H1 (cell line): ENCODE results near the gene MYL5. TPM values are rescaled to one million over a fixed set of nuclear protein-coding genes. Genes with fewer than 3 reads are reported as not detected.
A peak's percentile ranks its signal among the peaks of the same experiment; 100 is the strongest.

Experiments used
- CTCF ChIA-PET: fragments of 300-600 bp; sonication (Branson Sonifier 250); formaldehyde crosslinking; loops from one replicate; lab custom pipeline; 2021; ENCODE audit not compliant: partially characterized antibody; lab: Charles Lee
- POLR2A ChIA-PET: fragments of 300-600 bp; sonication (Branson Sonifier 250); formaldehyde crosslinking; loops from one replicate; lab custom pipeline; 2021; ENCODE audit warnings: inconsistent platforms; ENCODE audit not compliant: partially characterized antibody; lab: Charles Lee
- DNase-seq, 2 experiments: peaks; one replicate each; pipeline versions ENCODE4 v3.0.0 to v3.0.0-alpha.2; 2010 to 2022; ENCODE audit warnings: low spot score in 2 of 2, low read depth in 1 of 2, mixed read lengths in 1 of 2
- FAIRE-seq: peaks from 2 replicates; lab custom pipeline; 2011; peaks lifted over from hg19 to GRCh38; lab: Jason Lieb, UNC
- H2AFZ ChIP-seq: 2 replicates; pipeline ENCODE4 v1.8.1; 2012; ENCODE audit warnings: low read length, inconsistent platforms
- H2AK5ac ChIP-seq: 2 replicates; pipeline ENCODE4 v1.6.1; 2013; ENCODE audit warnings: low read depth, low read length
- H2BK120ac ChIP-seq: replicated peaks from 2 replicates; pipeline ENCODE3; 2013; ENCODE audit warnings: low read depth, low read length, inconsistent platforms
- H2BK12ac ChIP-seq: 2 replicates; pipeline ENCODE4 v1.6.1; 2013; ENCODE audit warnings: low read depth, low read length
- H2BK15ac ChIP-seq: 2 replicates; pipeline ENCODE4 v1.6.1; 2013; ENCODE audit warnings: low read length
- H2BK20ac ChIP-seq: 2 replicates; pipeline ENCODE4 v1.6.1; 2013; ENCODE audit warnings: low read length
- H2BK5ac ChIP-seq: 2 replicates; pipeline ENCODE4 v1.6.1; 2013; ENCODE audit warnings: low read depth, low read length
- H3K14ac ChIP-seq: 2 replicates; pipeline ENCODE4 v1.6.1; 2013; ENCODE audit warnings: inconsistent platforms; ENCODE audit not compliant: insufficient read length
- H3K18ac ChIP-seq: 2 replicates; pipeline ENCODE4 v1.6.1; 2013; ENCODE audit warnings: low read length; ENCODE audit errors: extremely low read depth
- H3K23ac ChIP-seq: 2 replicates; pipeline ENCODE4 v1.6.1; 2013; ENCODE audit warnings: inconsistent platforms; ENCODE audit not compliant: insufficient read length
- H3K23me2 ChIP-seq: 2 replicates; pipeline ENCODE4 v1.6.1; 2013; ENCODE audit warnings: low read depth, low read length
- H3K27ac ChIP-seq: 2 replicates; pipeline ENCODE4 v1.6.1; 2011; ENCODE audit warnings: low read depth, low read length, inconsistent platforms
- H3K27me3 ChIP-seq, 4 experiments: replicated peaks in 1 of 4; 1 replicate in 1 of 4; 2 replicates in 3 of 4; pipeline versions ENCODE4 v1.6.1 to v1.8.1; 2011 to 2013; ENCODE audit warnings: low read length in 3 of 4, mild to moderate bottlenecking in 3 of 4, inconsistent platforms in 2 of 4, mixed read lengths in 2 of 4, moderate library complexity in 1 of 4; ENCODE audit not compliant: control insufficient read depth in 3 of 4, insufficient read depth in 3 of 4; ENCODE audit errors: extremely low read depth in 1 of 4
- H3K36me3 ChIP-seq, 4 experiments: 2 replicates each; pipeline versions ENCODE4 v1.6.1 to v1.8.1; 2011 to 2013; ENCODE audit warnings: mild to moderate bottlenecking in 4 of 4, low read length in 3 of 4, moderate library complexity in 2 of 4, control low read depth in 1 of 4, inconsistent platforms in 1 of 4; ENCODE audit not compliant: insufficient read depth in 4 of 4, control insufficient read depth in 2 of 4
- H3K4ac ChIP-seq: replicated peaks from 2 replicates; pipeline ENCODE3; 2013; ENCODE audit warnings: low read length, low read depth, mixed read lengths, inconsistent platforms; ENCODE audit not compliant: insufficient read length
- H3K4me1 ChIP-seq, 4 experiments: replicated peaks in 1 of 4; 1 replicate in 1 of 4; 2 replicates in 3 of 4; pipeline versions ENCODE4 v1.6.1 to v1.8.1; 2011 to 2013; ENCODE audit warnings: low read length in 3 of 4, inconsistent platforms in 2 of 4, mixed read lengths in 1 of 4; ENCODE audit not compliant: insufficient read depth in 4 of 4, control insufficient read depth in 3 of 4
- H3K4me2 ChIP-seq, 2 experiments: 2 replicates each; pipeline versions ENCODE4 v1.6.1 to v1.8.1; 2011 to 2013; ENCODE audit warnings: low read depth in 2 of 2, low read length in 2 of 2, control low read depth in 1 of 2, inconsistent platforms in 1 of 2, mild to moderate bottlenecking in 1 of 2; ENCODE audit not compliant: insufficient read depth in 1 of 2
- H3K4me3 ChIP-seq, 4 experiments: fragments of 200-600, 300-600 bp in 1 of 4; sonication (generic), shearing (Covaris generic), sonication (Bioruptor Twin) in 1 of 4; 2 replicates each; pipeline versions ENCODE4 v1.5.1 to v1.8.1; 2011 to 2016; ENCODE audit warnings: low read length in 4 of 4, low read depth in 3 of 4, control low read depth in 2 of 4, inconsistent platforms in 2 of 4, mild to moderate bottlenecking in 2 of 4, mixed read lengths in 1 of 4, moderate library complexity in 1 of 4; ENCODE audit not compliant: insufficient read depth in 2 of 4; ENCODE audit errors: extremely low read depth in 1 of 4
- H3K56ac ChIP-seq: replicated peaks from 2 replicates; pipeline ENCODE3; 2013; ENCODE audit warnings: low read depth, mild to moderate bottlenecking, mixed read lengths, low read length, inconsistent platforms; ENCODE audit not compliant: insufficient read length
- H3K79me1 ChIP-seq: 2 replicates; pipeline ENCODE4 v1.6.1; 2013; ENCODE audit warnings: low read depth, low read length, control low read depth
- H3K79me2 ChIP-seq, 2 experiments: 2 replicates each; pipeline versions ENCODE4 v1.6.1 to v1.8.1; 2012 to 2013; ENCODE audit warnings: low read length in 2 of 2, mild to moderate bottlenecking in 2 of 2, inconsistent platforms in 1 of 2; ENCODE audit not compliant: insufficient read depth in 2 of 2, control insufficient read depth in 1 of 2
- H3K9ac ChIP-seq, 4 experiments: replicated peaks in 1 of 4; 1 replicate in 1 of 4; 2 replicates in 3 of 4; pipeline versions ENCODE4 v1.6.1 to v1.8.1; 2011 to 2013; ENCODE audit warnings: low read depth in 3 of 4, low read length in 3 of 4, control low read depth in 2 of 4, mild to moderate bottlenecking in 2 of 4, moderate library complexity in 2 of 4, inconsistent platforms in 1 of 4; ENCODE audit errors: extremely low read depth in 1 of 4
- H3K9me3 ChIP-seq, 2 experiments: 2 replicates each; pipeline versions ENCODE4 v1.6.1 to v1.8.1; 2012 to 2013; ENCODE audit warnings: mild to moderate bottlenecking in 2 of 2, moderate library complexity in 2 of 2, control low read depth in 1 of 2, inconsistent platforms in 1 of 2, low read depth in 1 of 2, low read length in 1 of 2, mixed read lengths in 1 of 2; ENCODE audit not compliant: insufficient read depth in 2 of 2
- H4K20me1 ChIP-seq, 2 experiments: replicated peaks in 1 of 2; 2 replicates each; pipeline versions ENCODE3 to v1.8.1; 2011 to 2013; ENCODE audit warnings: inconsistent platforms in 2 of 2, low read length in 2 of 2, mild to moderate bottlenecking in 1 of 2; ENCODE audit not compliant: insufficient read depth in 2 of 2, control insufficient read depth in 1 of 2
- H4K5ac ChIP-seq: 2 replicates; pipeline ENCODE4 v1.6.1; 2013; ENCODE audit warnings: low read length, low read depth, mixed read lengths, inconsistent platforms; ENCODE audit not compliant: insufficient read length
- H4K8ac ChIP-seq: 2 replicates; pipeline ENCODE4 v1.8.0; 2013; ENCODE audit warnings: mild to moderate bottlenecking, moderate library complexity, low read length, inconsistent platforms; ENCODE audit not compliant: insufficient read depth; ENCODE audit errors: extremely low read depth
- H4K91ac ChIP-seq: replicated peaks from 2 replicates; pipeline ENCODE3; 2013; ENCODE audit warnings: low read length, mixed read lengths, inconsistent platforms; ENCODE audit not compliant: insufficient read length
- BACH1 ChIP-seq: IDR thresholded peaks from 2 replicates; pipeline ENCODE4 v1.6.1; 2012; ENCODE audit warnings: low read length, improper control_type of control experiment
- HDAC6 ChIP-seq: IDR thresholded peaks from one replicate; pipeline ENCODE4 v1.7.1; 2012; ENCODE audit warnings: low read depth, mild to moderate bottlenecking, inconsistent platforms, low read length, moderate library complexity
- JUND ChIP-seq: IDR thresholded peaks from 2 replicates; pipeline ENCODE4 v1.6.1; 2011; ENCODE audit warnings: mild to moderate bottlenecking, improper control_type of control experiment, low read length
- KDM5A ChIP-seq: fragments of 200-600 bp; IDR thresholded peaks from 2 replicates; pipeline ENCODE4 v1.7.1; 2012; ENCODE audit warnings: mild to moderate bottlenecking, low read length, inconsistent platforms, mixed read lengths
- RAD21 ChIP-seq, 2 experiments: IDR thresholded peaks in 1 of 2; conservative IDR thresholded peaks in 1 of 2; 2 replicates each; pipeline ENCODE4 v1.6.1; 2011; ENCODE audit warnings: low read depth in 2 of 2, low read length in 2 of 2, improper control_type of control experiment in 1 of 2, inconsistent platforms in 1 of 2, mild to moderate bottlenecking in 1 of 2, moderate library complexity in 1 of 2
- SP4 ChIP-seq: IDR thresholded peaks from 2 replicates; pipeline ENCODE4 v1.6.1; 2012; ENCODE audit warnings: low read length, inconsistent platforms
- WGBS, 2 experiments: shearing (Covaris generic) in 1 of 2; methylation state at CpG; one replicate each; pipeline versions ENCODE4 v1.1.6 to v1.1.7; 2013 to 2015; ENCODE audit warnings: low lambda C conversion rate in 2 of 2, mixed read lengths in 2 of 2, inconsistent platforms in 1 of 2, low coverage in 1 of 2, missing lambda C conversion rate in 1 of 2; ENCODE audit not compliant: insufficient replicate concordance in 2 of 2, insufficient coverage in 1 of 2, insufficient read length in 1 of 2; ENCODE audit errors: extremely low coverage in 1 of 2, missing lambda C conversion rate in 1 of 2; 5-methylcytosine and 5-hydroxymethylcytosine counted together
- polyA plus RNA-seq, 7 experiments: library from polyadenylated mRNA; depleted of rRNA in 3 of 7; stranded (reverse) in 5 of 7; unstranded in 2 of 7; fragments of >200 nt in 5 of 7; fragments of 200-250 nt in 2 of 7; gene quantifications; 1 replicate in 5 of 7; 2 replicates in 1 of 7; 4 replicates in 1 of 7; pipeline versions ENCODE4 v1.2.1 to v1.2.3, GENCODE V29; 2011 to 2013; ENCODE audit warnings: missing spikeins in 2 of 7, mixed read lengths in 2 of 7
- total RNA-seq: library from RNA; stranded (reverse); fragmentation: NEBNext Ultra II Directional; extraction: Animal tissue kit (Norgen Biotek cat#: 25700); gene quantifications from 2 replicates; pipeline ENCODE4 v1.2.1, GENCODE V29; 2021

Gene MYL5
- total and polyA plus RNA-seq, 2 of the 8 experiments (the other 6 are each of a cell fraction or from before 2014, with no cell fraction given) = 5.7 to 6.8 TPM

DNA sequence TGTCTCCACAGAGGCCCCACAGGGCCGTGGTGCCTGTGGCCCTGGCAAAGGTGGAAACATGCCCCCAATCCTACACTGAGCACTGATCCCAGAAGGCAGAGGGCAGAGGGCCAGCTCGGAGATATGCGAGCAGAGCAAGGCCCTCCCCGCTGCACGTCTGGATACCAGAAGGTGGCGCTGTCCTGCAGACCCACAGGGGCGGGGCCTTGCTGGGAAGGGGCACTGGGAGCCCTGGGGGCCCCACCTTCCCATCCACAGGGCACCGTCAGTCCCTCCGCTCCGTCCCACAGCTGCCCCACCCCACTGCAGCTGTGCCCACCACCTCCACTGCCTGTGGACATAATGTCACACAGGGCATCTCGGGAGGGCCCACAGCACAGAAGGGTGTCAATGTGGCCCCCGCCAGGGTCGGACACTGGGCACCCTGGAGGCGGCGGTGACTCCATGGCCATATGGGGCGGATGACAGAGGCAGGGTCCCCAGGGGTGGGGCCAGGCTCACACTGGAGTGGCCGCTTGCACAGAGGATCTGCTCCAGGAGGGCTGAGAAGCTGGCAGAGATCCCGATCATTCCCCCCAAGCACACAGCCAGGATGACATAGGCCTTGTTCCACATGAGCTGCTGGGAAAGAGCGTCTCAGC, 9.8 kb downstream of the MYL5 start:
- no peak overlapping the region for H2BK15ac ChIP-seq
- H2BK20ac ChIP-seq = no peak overlapping the region
- H3K4me3 ChIP-seq = no peak overlapping the region
- no peak overlapping the region for H2AK5ac ChIP-seq
- CTCF ChIA-PET = interaction anchor here (0.6 to 5.7 kb wide), 31 partner anchors 8 to 295 kb away, joined by 3 to 65 read pairs (median 4); partner anchors contain the start of genes ATP5ME and MYL5
- no peaks in the 10 kb centered on the region for H3K9me3 ChIP-seq
- no peak overlapping the region for H4K5ac ChIP-seq
- peaks cover 0 to 25% (median 13%) of the 10 kb centered on the region in 4 experiments; a peak in 6 of 7 replicates for H3K4me1 ChIP-seq
- DNase-seq = peak in 1 of 2 experiments; percentile 91
- H3K79me1 ChIP-seq = no peaks in the 10 kb centered on the region
- no peak for FAIRE-seq
- H3K23ac ChIP-seq = no peak overlapping the region
- 50% methylated on average over 13 of the region's 19 CpGs; no CpG with 5 or more reads in 1 of the 2 experiments for WGBS, 2 experiments
- no peak overlapping the region for H4K8ac ChIP-seq
- H3K79me2 ChIP-seq = no peaks in the 10 kb centered on the region
- H3K14ac ChIP-seq = no peak overlapping the region
- no peak overlapping the region for H4K91ac ChIP-seq
- no peak overlapping the region for H3K56ac ChIP-seq
- H3K36me3 ChIP-seq = no peaks in the 10 kb centered on the region
- peak overlapping the region; percentile 68 for H2BK5ac ChIP-seq
- H2AFZ ChIP-seq = no peak overlapping the region
- no peak overlapping the region for H3K4me2 ChIP-seq
- peak overlapping the region; percentile 23; the same call in 1 of the 2 replicates for H2BK12ac ChIP-seq
- peaks cover 0 to 10% of the 10 kb centered on the region in 2 experiments for H4K20me1 ChIP-seq
- H3K9ac ChIP-seq = peak overlapping the region in 2 of 4 experiments; percentile 26 to 29; a peak in 2 of 7 replicates
- H3K4ac ChIP-seq = no peak overlapping the region
- H3K27ac ChIP-seq = no peak overlapping the region
- no peaks in the 10 kb centered on the region; a peak in 2 of 7 replicates for H3K27me3 ChIP-seq
- H2BK120ac ChIP-seq = no peak overlapping the region
- POLR2A ChIA-PET = interaction anchor here (0.8 to 6.3 kb wide), 11 partner anchors 8 to 108 kb away, joined by 3 to 34 read pairs (median 4); partner anchors contain the start of genes ATP5ME, MYL5 and TMEM271
- peak overlapping the region; percentile 24 for H3K18ac ChIP-seq
- peaks cover 3% of the 10 kb centered on the region; the same call in 1 of the 2 replicates for H3K23me2 ChIP-seq
- peak; percentile 55 to 65 for TF ChIP-seq RAD21 (IDR thresholded peaks at IDR 0.05 in 1 of 2, conservative IDR thresholded peaks at IDR 0.05 in 1 of 2; ENCODE audit: low read depth in 2 of 2, low read length in 2 of 2)
- TF ChIP-seq BACH1 = no peak
- no peak for TF ChIP-seq JUND
- no peak for TF ChIP-seq HDAC6
- peak; percentile 73; the same call in 1 of the 2 replicates for TF ChIP-seq SP4
- no peak for TF ChIP-seq KDM5A
